AG20443 (cell line): ENCODE measurements around the gene WDFY4.

Source experiments
- DNase-seq: peaks from one replicate; pipeline ENCODE4 v3.0.0; 2012; ENCODE audit warnings: low spot score, mixed read lengths

The WDFY4 gene

GRCh38 chr10:49024484-49024883, 339.8 kb downstream of the WDFY4 start:
- DNase-seq = no peak

DNA sequence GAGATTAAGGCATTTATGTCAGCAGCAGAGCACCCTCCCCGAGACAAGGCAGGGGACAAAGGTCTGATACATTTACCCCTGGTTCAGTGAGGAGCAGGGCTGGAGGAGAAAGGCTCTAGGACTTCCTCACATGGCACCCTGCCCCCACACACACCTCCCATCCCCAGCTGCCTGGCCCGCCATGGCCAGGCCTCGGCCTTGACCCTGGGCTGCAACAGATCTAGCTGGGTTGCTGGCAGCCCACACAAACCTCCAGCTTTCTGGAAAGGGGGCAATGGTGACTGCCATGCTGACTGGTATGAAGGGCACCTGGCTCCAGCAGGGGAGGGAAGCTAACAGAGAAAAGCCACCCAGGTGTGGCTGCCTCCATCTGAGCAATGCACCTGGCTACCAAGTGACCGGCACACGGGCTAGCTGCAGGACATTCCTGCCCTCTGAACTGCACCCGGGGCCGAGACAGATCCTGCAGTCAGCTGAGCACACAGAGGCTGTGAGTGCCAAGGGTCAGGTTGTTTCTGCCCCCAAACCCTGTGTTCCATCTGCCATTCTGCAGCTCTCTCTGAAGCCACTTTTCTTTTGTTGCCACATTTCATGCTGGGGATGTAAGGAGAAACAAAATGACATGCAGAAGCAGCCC, 340.8 kb downstream of the WDFY4 start:
- no peak for DNase-seq

DNA sequence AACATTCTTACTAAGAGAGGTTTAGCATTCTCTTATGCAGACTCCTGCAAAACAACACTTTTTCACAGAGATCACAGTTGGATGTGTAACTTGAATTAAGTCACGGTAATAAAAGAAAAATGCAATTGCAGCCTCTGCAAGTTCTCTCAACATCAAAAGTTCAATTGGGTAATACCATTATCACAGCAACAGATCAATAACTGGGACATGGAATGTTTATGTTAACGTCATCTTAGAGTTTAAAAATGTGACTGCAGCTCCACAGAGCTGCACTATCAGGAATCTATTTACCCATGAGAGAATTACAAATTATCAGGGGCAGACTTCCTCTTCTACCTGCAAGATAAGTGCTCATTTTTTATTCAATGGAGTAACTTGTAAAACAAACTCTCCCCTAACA, 344.0 kb downstream of the WDFY4 start:
- no peak for DNase-seq

DNA sequence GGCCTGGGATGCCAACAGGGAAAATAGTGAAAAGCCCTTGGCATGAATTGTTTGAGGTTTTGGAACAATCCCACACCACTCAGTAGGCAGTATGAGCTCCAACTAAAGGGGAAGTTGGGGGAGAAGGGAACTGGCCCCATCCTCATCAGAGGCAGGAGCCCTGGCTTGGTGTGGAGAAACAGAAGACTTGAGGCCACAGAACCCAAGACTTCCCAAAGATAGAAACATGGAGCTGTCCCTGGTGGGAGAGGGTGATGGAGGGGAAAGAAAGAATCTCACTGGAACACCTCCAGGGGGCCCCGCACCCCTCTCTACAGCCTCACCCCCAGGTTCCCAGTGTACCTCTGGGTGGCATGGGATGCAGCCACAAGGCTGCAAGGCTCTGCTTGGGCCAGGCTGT, 345.0 kb downstream of the WDFY4 start:
- DNase-seq = no peak
